HCT116 (cell line): ENCODE results near the gene SLC17A8. TPM values are rescaled to one million over a fixed set of nuclear protein-coding genes. Genes with fewer than 3 reads are reported as not detected.

Experiments
- ATAC-seq: fragments of 200-7000 bp; cut with Tn5 transposase; 2 replicates; pipeline ENCODE4 v1.9.1; 2020; ENCODE audit warnings: mild to moderate bottlenecking, moderate library complexity
- BruUV-seq: library from RNA; stranded (reverse); fragments of 400-500 nt; replicated peaks from 2 replicates; lab custom pipeline; 2021; lab: Mats Ljungman, UMichigan
- CTCF ChIA-PET: fragments of 300-600 bp; sonication (Branson Sonifier 250); formaldehyde crosslinking; loops from one replicate; lab custom pipeline; 2021; ENCODE audit warnings: antibody characterized with exemption; lab: Charles Lee
- POLR2A ChIA-PET: fragments of 300-600, 350-600 bp; sonication (Branson Sonifier 250); formaldehyde crosslinking; loops from one replicate; lab custom pipeline; 2021; ENCODE audit warnings: antibody characterized with exemption; lab: Charles Lee
- RAD21 ChIA-PET, 2 experiments: fragments of 300-600 bp; sonication (Branson Sonifier 250); formaldehyde crosslinking; loops; one replicate each; lab custom pipeline; 2023; ENCODE audit warnings: low total read pairs in 2 of 2; ENCODE audit not compliant: uncharacterized antibody in 2 of 2, unreplicated experiment in 2 of 2, low non-redundant PET in 1 of 2; lab: Charles Lee
- DNase-seq: peaks from one replicate; pipeline ENCODE4 v3.0.0-alpha.2; 2010; ENCODE audit warnings: low read depth, low spot score
- H2AFZ ChIP-seq: fragments of 200-600 bp; shearing (Covaris generic), sonication (generic); 2 replicates; pipeline ENCODE4 v1.6.1; 2017; ENCODE audit warnings: low read depth, mixed run types, mixed read lengths, antibody characterized with exemption, low read length; ENCODE audit not compliant: poor library complexity, severe bottlenecking
- H3K27ac ChIP-seq: 2 replicates; pipeline ENCODE4 v1.5.1; 2012; ENCODE audit warnings: low read depth, low read length
- H3K27me3 ChIP-seq: fragments of 200-600 bp; sonication (generic); 2 replicates; pipeline ENCODE4 v1.6.1; 2016; ENCODE audit warnings: mixed run types, low read length, mixed read lengths; ENCODE audit not compliant: insufficient read depth
- H3K36me3 ChIP-seq, 2 experiments: fragments of 200-500 bp in 1 of 2; fragments of 200-600 bp in 1 of 2; sonication (Bioruptor generic) in 1 of 2; sonication (generic) in 1 of 2; 2 replicates each; pipeline versions ENCODE4 v1.5.1 to v1.6.1; 2014 to 2016; ENCODE audit warnings: low read length in 2 of 2, inconsistent platforms in 1 of 2, mixed read lengths in 1 of 2, mixed run types in 1 of 2; ENCODE audit not compliant: insufficient read depth in 2 of 2, control insufficient read depth in 1 of 2
- H3K4me1 ChIP-seq, 2 experiments: fragments of 200-600 bp in 1 of 2; sonication (generic) in 1 of 2; 2 replicates each; pipeline versions ENCODE4 v1.5.1 to v1.6.1; 2012 to 2017; ENCODE audit warnings: low read length in 2 of 2, inconsistent platforms in 1 of 2, mild to moderate bottlenecking in 1 of 2, mixed read lengths in 1 of 2, mixed run types in 1 of 2, moderate library complexity in 1 of 2; ENCODE audit not compliant: insufficient read depth in 2 of 2, control insufficient read depth in 1 of 2
- H3K4me2 ChIP-seq: fragments of 200-600 bp; sonication (generic); 2 replicates; pipeline ENCODE4 v1.6.1; 2017; ENCODE audit warnings: mixed run types, low read length, mixed read lengths
- H3K4me3 ChIP-seq, 2 experiments: fragments of 200-600 bp in 1 of 2; sonication (generic) in 1 of 2; replicated peaks in 1 of 2; 2 replicates each; pipeline ENCODE4 v1.5.1; 2011 to 2016; ENCODE audit warnings: low read length in 2 of 2, control low read depth in 1 of 2, low read depth in 1 of 2, mild to moderate bottlenecking in 1 of 2, mixed read lengths in 1 of 2, mixed run types in 1 of 2
- H3K79me2 ChIP-seq: fragments of 200-600 bp; sonication (generic); 2 replicates; pipeline ENCODE4 v1.6.1; 2017; ENCODE audit warnings: mild to moderate bottlenecking, mixed run types, low read length, moderate library complexity, mixed read lengths; ENCODE audit not compliant: insufficient read depth
- H3K9ac ChIP-seq: fragments of 200-600 bp; sonication (generic); 2 replicates; pipeline ENCODE4 v1.6.1; 2016; ENCODE audit warnings: low read length, mixed read lengths
- H3K9me2 ChIP-seq: fragments of 200-600 bp; sonication (generic), shearing (Covaris generic); 2 replicates; pipeline ENCODE4 v1.6.1; 2017; ENCODE audit warnings: mixed run types, mild to moderate bottlenecking, moderate library complexity; ENCODE audit not compliant: insufficient read depth
- H3K9me3 ChIP-seq, 2 experiments: fragments of 200-500 bp in 1 of 2; fragments of 200-600 bp in 1 of 2; sonication (Bioruptor generic) in 1 of 2; sonication (generic) in 1 of 2; 2 replicates each; pipeline ENCODE4 v1.6.1; 2014 to 2017; ENCODE audit warnings: low read length in 2 of 2, mixed read lengths in 2 of 2, inconsistent platforms in 1 of 2, low read depth in 1 of 2, mild to moderate bottlenecking in 1 of 2, mixed run types in 1 of 2, moderate library complexity in 1 of 2; ENCODE audit not compliant: control insufficient read depth in 1 of 2, insufficient read depth in 1 of 2
- H4K20me1 ChIP-seq: fragments of 200-600 bp; sonication (generic), shearing (Covaris generic); 2 replicates; pipeline ENCODE4 v1.6.1; 2017; ENCODE audit warnings: mixed run types, mild to moderate bottlenecking, moderate library complexity; ENCODE audit not compliant: insufficient read depth
- ATF3 ChIP-seq: IDR thresholded peaks from 2 replicates; pipeline ENCODE4 v1.6.1; 2012
- EGR1 ChIP-seq: IDR thresholded peaks from 2 replicates; pipeline ENCODE4 v1.6.1; 2012; ENCODE audit warnings: low read depth
- ELF1 ChIP-seq: IDR thresholded peaks from 2 replicates; pipeline ENCODE4 v1.6.1; 2012; ENCODE audit warnings: low read depth, borderline replicate concordance
- EZH2 ChIP-seq: fragments of 200-600 bp; sonication (generic); IDR thresholded peaks from 2 replicates; pipeline ENCODE4 v1.6.1; 2017; ENCODE audit warnings: antibody characterized with exemption, mixed run types
- EZH2phosphoT487 ChIP-seq: fragments of 200-600 bp; IDR thresholded peaks from 2 replicates; pipeline ENCODE4 v1.6.1; 2018; ENCODE audit warnings: antibody characterized with exemption, borderline replicate concordance
- FOSL1 ChIP-seq: IDR thresholded peaks from 2 replicates; pipeline ENCODE4 v1.6.1; 2012; ENCODE audit warnings: low read depth
- JUND ChIP-seq: IDR thresholded peaks from 2 replicates; pipeline ENCODE4 v1.6.1; 2012
- POLR2A ChIP-seq: IDR thresholded peaks from 2 replicates; pipeline ENCODE4 v1.7.0; 2011; ENCODE audit warnings: borderline replicate concordance; ENCODE audit not compliant: insufficient read depth, insufficient read length; ENCODE audit errors: extremely low read depth
- RAD21 ChIP-seq: IDR thresholded peaks from 2 replicates; pipeline ENCODE4 v1.6.1; 2012; ENCODE audit warnings: low read depth, mild to moderate bottlenecking
- SIN3A ChIP-seq: IDR thresholded peaks from 2 replicates; pipeline ENCODE4 v1.6.1; 2012; ENCODE audit warnings: low read depth
- SP1 ChIP-seq: IDR thresholded peaks from 2 replicates; pipeline ENCODE4 v1.6.1; 2012; ENCODE audit warnings: low read depth
- SRF ChIP-seq: IDR thresholded peaks from 2 replicates; pipeline ENCODE4 v1.6.1; 2012; ENCODE audit warnings: low read depth
- TCF7L2 ChIP-seq: IDR thresholded peaks from 2 replicates; pipeline ENCODE4 v1.7.0; 2011; ENCODE audit warnings: borderline replicate concordance, inconsistent platforms; ENCODE audit not compliant: insufficient read depth, insufficient read length; ENCODE audit errors: extremely low read depth
- YY1 ChIP-seq: IDR thresholded peaks from 2 replicates; pipeline ENCODE4 v1.6.1; 2011; ENCODE audit warnings: low read length, low read depth, moderate library complexity, mild to moderate bottlenecking; ENCODE audit not compliant: insufficient replicate concordance; ENCODE audit errors: extremely low read depth
- ZBTB33 ChIP-seq: IDR thresholded peaks from 2 replicates; pipeline ENCODE4 v1.6.1; 2011; ENCODE audit warnings: mild to moderate bottlenecking, low read length, moderate library complexity; ENCODE audit not compliant: insufficient replicate concordance; ENCODE audit errors: extremely low read depth
- ZFX ChIP-seq: fragments of 450-650 bp; IDR thresholded peaks from 2 replicates; pipeline ENCODE4 v1.6.1; 2017
- ZNF274 ChIP-seq: fragments of 200-500 bp; sonication (Bioruptor generic); IDR thresholded peaks from 2 replicates; pipeline ENCODE4 v1.6.1; 2014; ENCODE audit warnings: mild to moderate bottlenecking, low read depth, low read length, inconsistent platforms
- intact Hi-C: fragments of 100-400 bp; cut with micrococcal nuclease; formaldehyde crosslinking; loops from 2 replicates; pipeline ENCODE4 v1.10.0; 2022
- total RNA-seq: library from RNA; stranded (reverse); gene quantifications from one replicate; pipeline ENCODE4 v1.2.1, GENCODE V29; 2021; ENCODE audit not compliant: unreplicated experiment

SLC17A8 gene
- total RNA-seq, 1 experiment from 2014 or later: not detected

- H4K20me1 ChIP-seq: no peaks in the 10 kb centered on the region
- H3K4me2 ChIP-seq: no peak overlapping the region
- no peak for ATAC-seq
These were observed 77.3 kb downstream of the SLC17A8 start for GRCh38 chr12:100434177-100434576.

GRCh38 chr12:100435957-100436356 is 79.1 kb downstream of the SLC17A8 start:
- DNase-seq: no peak
- no peaks in the 10 kb centered on the region for H3K4me1 ChIP-seq
- no peak overlapping the region for H3K4me2 ChIP-seq
- H3K27me3 ChIP-seq: 0 out of 2 replicates have a peak, but pooled peaks cover 4% of the 10 kb centered on the region
- ChIA-PET CTCF (interaction anchor here (1.1 kb wide), 1 partner anchor 31 kb away, joined by 4 read pairs; no protein-coding TSS in a partner anchor), RAD21 (no interaction called here), POLR2A (no interaction called here)
- ATAC-seq: no peak
- H3K4me3 ChIP-seq: no peak overlapping the region
- H3K9ac ChIP-seq: no peak overlapping the region
- H3K36me3 ChIP-seq: no peaks in the 10 kb centered on the region
- H3K9me3 ChIP-seq: no peaks in the 10 kb centered on the region
- intact Hi-C loops: no loop called here
- no peak overlapping the region for H2AFZ ChIP-seq
- no TSS peak for BruUV-seq
- H3K27ac ChIP-seq: no peak overlapping the region
- no peaks in the 10 kb centered on the region for H4K20me1 ChIP-seq
- no peaks in the 10 kb centered on the region for H3K9me2 ChIP-seq
- no peaks in the 10 kb centered on the region for H3K79me2 ChIP-seq
- TF ChIP-seq SP1 (no peak), POLR2A (no peak), YY1 (no peak), ZBTB33 (no peak), ZNF274 (no peak), JUND (no peak), FOSL1 (no peak), EZH2phosphoT487 (no peak), EZH2 (no peak), RAD21 (no peak), EGR1 (no peak), SIN3A (no peak), TCF7L2 (no peak), ELF1 (no peak), ATF3 (no peak), ZFX (no peak), SRF (no peak)

More at GRCh38 chr12:100434177-100434576, 77.3 kb downstream of the SLC17A8 start:
- no peak for DNase-seq
- Histone ChIP-seq H3K9me2 (no peaks in the 10 kb centered on the region), H3K36me3 (no peaks in the 10 kb centered on the region), H3K27me3 (no peaks in the 10 kb centered on the region), H3K79me2 (no peaks in the 10 kb centered on the region), H3K9me3 (no peaks in the 10 kb centered on the region), H3K27ac (no peak overlapping the region), H3K4me3 (no peak overlapping the region), H3K4me1 (no peaks in the 10 kb centered on the region), H3K9ac (no peak overlapping the region), H2AFZ (no peak overlapping the region)
- ChIA-PET POLR2A (no interaction called here), CTCF (no interaction called here), RAD21 (no interaction called here)
- intact Hi-C loops: no loop called here
- BruUV-seq: no TSS peak
- TF ChIP-seq POLR2A (no peak), ELF1 (no peak), ZFX (no peak)
